Measurements from ENCODE around the gene NAP1L4.

GRCh38 chr11:2898366-2899079 is 93.6 kb downstream of the NAP1L4 start:
- TF ChIP-seq POLR2A (IDR thresholded peaks at IDR 0.05; ENCODE audit: low read depth) (no peak), CTCF (IDR thresholded peaks at IDR 0.05) (no peak), POLR2AphosphoS5 (IDR thresholded peaks at IDR 0.05) (peak; percentile 58 to 69), EP300 (IDR thresholded peaks at IDR 0.05) (no peak)
